HepG2 (cell line): ENCODE results near the gene NPSR1. TPM values are rescaled to one million over a fixed set of nuclear protein-coding genes. Genes with fewer than 3 reads are reported as not detected.

Experiments
- ATAC-seq: fragments of 200-7000 bp; cut with Tn5 transposase; 3 replicates; pipeline ENCODE4 v1.9.1; 2020; ENCODE audit warnings: mild to moderate bottlenecking, moderate library complexity
- BruUV-seq: library from RNA; stranded (reverse); fragments of 400-500 nt; replicated peaks from 2 replicates; lab custom pipeline; 2021; lab: Mats Ljungman, UMichigan
- CTCF ChIA-PET: fragments of 300-600 bp; formaldehyde crosslinking; extraction: SDS; loops from one replicate; lab custom pipeline; 2021; ENCODE audit warnings: low total read pairs, inconsistent platforms, low intra/inter-chr PET ratio; lab: Yijun Ruan, JAX
- POLR2A ChIA-PET: fragments of 350-600 bp; sonication (Branson Sonifier 250); formaldehyde crosslinking; loops from one replicate; lab custom pipeline; 2020; ENCODE audit warnings: antibody characterized with exemption, inconsistent platforms; lab: Yijun Ruan, JAX
- DNase-seq: peaks from one replicate; pipeline ENCODE4 v3.0.0-alpha.2; 2015; ENCODE audit warnings: low spot score
- FAIRE-seq: peaks from 3 replicates; lab custom pipeline; 2011; peaks lifted over from hg19 to GRCh38; lab: Jason Lieb, UNC
- H2AFZ ChIP-seq: one replicate; pipeline ENCODE4 v1.6.1; 2011; ENCODE audit warnings: low read length, inconsistent platforms
- H3K27ac ChIP-seq: fragments of 300-600 bp; 3 replicates; pipeline ENCODE4 v1.8.0; 2011; ENCODE audit warnings: mixed run types, mild to moderate bottlenecking, mixed read lengths, low read length, inconsistent platforms; ENCODE audit not compliant: insufficient read depth; ENCODE audit errors: extremely low read length
- H3K27me3 ChIP-seq, 2 experiments: fragments of 200-600 bp in 1 of 2; 2 replicates in 1 of 2; 3 replicates in 1 of 2; pipeline versions ENCODE4 v1.6.0 to v1.8.0; 2011; ENCODE audit warnings: low read length in 2 of 2, mild to moderate bottlenecking in 2 of 2, moderate library complexity in 2 of 2, inconsistent platforms in 1 of 2; ENCODE audit not compliant: insufficient read depth in 2 of 2, control insufficient read depth in 1 of 2
- H3K36me3 ChIP-seq, 2 experiments: fragments of 200-600 bp in 1 of 2; replicated peaks in 1 of 2; 2 replicates in 1 of 2; 3 replicates in 1 of 2; pipeline versions ENCODE4 v1.5.1 to v1.8.0; 2011; ENCODE audit warnings: low read length in 2 of 2, inconsistent platforms in 1 of 2; ENCODE audit not compliant: insufficient read depth in 2 of 2, control insufficient read depth in 1 of 2
- H3K4me1 ChIP-seq: 2 replicates; pipeline ENCODE4 v1.5.1; 2012; ENCODE audit warnings: low read length, inconsistent platforms; ENCODE audit not compliant: insufficient read depth
- H3K4me2 ChIP-seq: 2 replicates; pipeline ENCODE4 v1.6.0; 2011; ENCODE audit warnings: low read depth, low read length, inconsistent platforms
- H3K4me3 ChIP-seq, 3 experiments: fragments of 200-600 bp in 1 of 3; sonication (generic), shearing (Covaris generic) in 1 of 3; replicated peaks in 1 of 3; 2 replicates each; pipeline ENCODE4 v1.5.1; 2011 to 2016; ENCODE audit warnings: low read length in 3 of 3, inconsistent platforms in 2 of 3, low read depth in 2 of 3, mild to moderate bottlenecking in 2 of 3, control low read depth in 1 of 3, mixed read lengths in 1 of 3; ENCODE audit not compliant: insufficient read depth in 1 of 3
- H3K79me2 ChIP-seq: one replicate; pipeline ENCODE4 v1.6.1; 2011; ENCODE audit warnings: low read length, inconsistent platforms; ENCODE audit not compliant: insufficient read depth
- H3K9ac ChIP-seq: 2 replicates; pipeline ENCODE4 v1.6.0; 2011; ENCODE audit warnings: mild to moderate bottlenecking, low read depth, low read length, inconsistent platforms; ENCODE audit not compliant: insufficient read depth
- H3K9me3 ChIP-seq: 2 replicates; pipeline ENCODE4 v1.5.1; 2012; ENCODE audit warnings: mild to moderate bottlenecking, low read length
- H4K20me1 ChIP-seq: 2 replicates; pipeline ENCODE4 v1.6.0; 2011; ENCODE audit warnings: inconsistent platforms, mild to moderate bottlenecking, low read length, moderate library complexity; ENCODE audit not compliant: insufficient read depth
- ARNTL ChIP-seq: sonication (generic); formaldehyde crosslinking; IDR thresholded peaks from 2 replicates; pipeline ENCODE4 v1.4.0; 2020; ENCODE audit warnings: mild to moderate bottlenecking, missing genetic modification reagents
- KLF16 ChIP-seq, 2 experiments: sonication (generic) in 1 of 2; formaldehyde crosslinking in 1 of 2; IDR thresholded peaks; 2 replicates each; pipeline versions ENCODE4 v1.6.1 to v1.8.0; 2016 to 2023; ENCODE audit warnings: missing genetic modification reagents in 2 of 2, missing compliant biosample characterization in 1 of 2
- PRDM4 ChIP-seq: sonication (generic); formaldehyde crosslinking; IDR thresholded peaks from 2 replicates; pipeline ENCODE4 v1.9.0; 2021; ENCODE audit warnings: missing genetic modification reagents, borderline replicate concordance
- RBFOX2 ChIP-seq: fragments of 200-400 bp; formaldehyde crosslinking; IDR thresholded peaks from 2 replicates; pipeline ENCODE4 v1.6.1; 2017; ENCODE audit warnings: low read depth, mild to moderate bottlenecking, low read length
- SSRP1 ChIP-seq: IDR thresholded peaks from 2 replicates; pipeline ENCODE4 v1.6.1; 2016; ENCODE audit warnings: control low read depth
- ZBTB40 ChIP-seq, 2 experiments: fragments of 450-650 bp in 1 of 2; sonication (generic) in 1 of 2; formaldehyde crosslinking in 1 of 2; IDR thresholded peaks; 2 replicates each; pipeline versions ENCODE4 v1.6.1 to v1.8.0; 2016 to 2022; ENCODE audit warnings: antibody characterized with exemption in 1 of 2, mild to moderate bottlenecking in 1 of 2, missing genetic modification reagents in 1 of 2
- ZNF614 ChIP-seq: IDR thresholded peaks from 2 replicates; pipeline ENCODE4 v1.6.1; 2018; ENCODE audit warnings: missing biosample characterization, missing genetic modification reagents, inconsistent platforms, borderline replicate concordance
- ZNF644 ChIP-seq: IDR thresholded peaks from 2 replicates; pipeline ENCODE4 v1.6.1; 2016; ENCODE audit warnings: low read depth
- WGBS: methylation state at CpG from one replicate; pipeline ENCODE4 v1.1.6; 2017; ENCODE audit warnings: low lambda C conversion rate; 5-methylcytosine and 5-hydroxymethylcytosine counted together
- in situ Hi-C: cut with HindIII; loops from 2 replicates; pipeline ENCODE4 v1.10.0; 2017; ENCODE audit warnings: low pct_unique_long_range_greater_than_20kb; ENCODE audit not compliant: extremely low pct_ligation_motif_present
- intact Hi-C: fragments of 100-400 bp; cut with micrococcal nuclease; formaldehyde crosslinking; loops from one replicate; pipeline ENCODE4 v1.10.0; 2022; ENCODE audit not compliant: unreplicated experiment
- polyA plus RNA-seq, 8 experiments: library from polyadenylated mRNA; depleted of rRNA in 3 of 8; stranded (reverse) in 7 of 8; unstranded in 1 of 8; fragments of >200 nt; fragmentation: Illumina TruSeq in 4 of 8; extraction: Trizol in 4 of 8; gene quantifications; 2 replicates each; pipeline versions ENCODE4 v1.2.1 to v1.2.3, GENCODE V29; 2011 to 2016; ENCODE audit warnings: low read depth in 4 of 8, missing spikeins in 1 of 8, mixed read lengths in 1 of 8; ENCODE audit not compliant: insufficient read depth in 1 of 8
- total RNA-seq, 5 experiments: library from RNA; depleted of rRNA; stranded (reverse); fragments of >200 nt; fragmentation: Illumina TruSeq; extraction: Trizol; gene quantifications; 2 replicates each; pipeline ENCODE4 v1.2.3, GENCODE V29; 2016; ENCODE audit warnings: low read depth in 1 of 5

Gene NPSR1
- total and polyA plus RNA-seq, 2 of the 13 experiments (the other 11 are each of a cell fraction or from before 2014, with no cell fraction given): not detected

- TF ChIP-seq ZBTB40 (IDR thresholded peaks at IDR 0.05): no peak
- TF ChIP-seq ZBTB40 (CRISPR knock-in tag; IDR thresholded peaks at IDR 0.05): no peak
Observed at GRCh38 chr7:34831436-34831835, 173.4 kb downstream of the NPSR1 start (continued).

- FAIRE-seq (no peak), ATAC-seq (no peak), DNase-seq (no peak)
- H3K27me3 ChIP-seq: no peaks in the 10 kb centered on the region
- no peak overlapping the region for H3K4me3 ChIP-seq
- H3K9ac ChIP-seq: no peak overlapping the region
- CTCF ChIA-PET: no interaction called here
- POLR2A ChIA-PET: no interaction called here
- peaks cover 11% of the 10 kb centered on the region; the same call in 1 of the 2 replicates for H3K4me1 ChIP-seq
- no peak overlapping the region for H2AFZ ChIP-seq
- no peaks in the 10 kb centered on the region for H3K79me2 ChIP-seq
- H3K36me3 ChIP-seq: no peaks in the 10 kb centered on the region
- no peaks in the 10 kb centered on the region for H4K20me1 ChIP-seq
- no peak overlapping the region for H3K27ac ChIP-seq
- in situ Hi-C loops (no loop called here), intact Hi-C loops (no loop called here)
- BruUV-seq: no TSS peak
- H3K9me3 ChIP-seq: no peaks in the 10 kb centered on the region
- no peak overlapping the region for H3K4me2 ChIP-seq
- 56% methylated on average over 3 of the region's 3 CpGs for WGBS
- TF ChIP-seq ZNF644 (no peak), ZNF614 (CRISPR knock-in tag) (no peak), RBFOX2 (no peak), SSRP1 (no peak), KLF16 (CRISPR knock-in tag; IDR thresholded peaks at IDR 0.05) (no peak), PRDM4 (CRISPR knock-in tag) (no peak), ARNTL (CRISPR knock-in tag) (no peak)
Observed at GRCh38 chr7:34832020-34832419, 174.0 kb downstream of the NPSR1 start.
